Measurements from ENCODE around the gene PACRG.

Gene PACRG

DNA sequence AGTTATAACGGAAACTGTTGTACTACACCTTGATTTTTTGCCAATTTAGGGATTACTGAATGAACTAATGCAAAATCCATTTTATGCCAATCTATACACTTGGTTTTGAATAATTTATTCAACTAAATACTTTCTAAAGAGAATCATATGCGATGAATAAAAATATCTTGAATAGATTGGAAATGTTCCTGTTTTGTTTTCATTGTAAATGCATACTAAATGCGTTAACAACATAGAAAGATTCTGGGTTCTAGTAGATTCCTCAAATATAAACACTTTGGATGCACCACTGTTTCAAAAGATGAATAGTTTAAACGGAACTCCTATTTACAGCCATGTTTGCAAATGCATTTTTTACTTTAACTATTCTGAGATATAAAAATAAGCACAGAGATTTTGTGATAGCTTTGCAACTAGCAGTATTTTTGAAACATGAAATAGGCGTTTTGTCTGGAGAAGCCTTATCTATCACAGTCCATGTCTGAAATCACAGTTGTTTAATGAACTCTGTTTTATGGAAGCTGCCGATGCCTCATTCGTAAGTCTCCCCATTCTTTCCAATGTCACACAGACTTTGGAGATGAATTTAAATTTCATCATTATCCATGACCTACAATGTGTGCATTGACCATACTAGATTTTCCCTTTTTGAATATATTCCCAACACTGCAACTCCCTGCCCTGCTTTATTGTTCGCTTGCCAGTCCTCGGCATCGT lies 409.1 kb downstream of the PACRG start:
- no peak for DNase-seq (ENCODE audit: low read depth in 2 of 2)

DNA sequence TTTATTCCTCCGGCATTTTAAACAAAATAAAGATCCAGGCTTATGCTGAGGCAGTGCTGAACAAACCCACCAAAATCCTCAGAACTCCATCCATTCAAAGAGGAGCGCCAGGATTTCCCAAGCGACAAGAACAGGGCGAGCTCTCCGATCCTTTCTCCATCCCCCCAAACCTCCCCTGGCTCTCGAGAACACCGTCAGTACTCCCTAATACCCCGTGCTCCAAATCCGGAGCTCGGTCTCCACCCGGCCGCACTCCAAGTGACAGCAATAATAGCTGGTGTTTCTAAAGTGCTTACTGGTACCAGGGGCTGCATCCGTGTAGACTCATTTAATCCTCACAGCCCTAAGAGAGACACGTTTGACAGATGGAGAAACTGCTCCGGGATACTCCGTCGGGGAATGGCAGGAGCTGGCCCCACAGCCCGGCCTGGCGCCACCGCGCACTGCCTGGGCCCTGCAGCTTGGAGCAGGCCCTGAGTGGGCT lies 409.7 kb downstream of the PACRG start:
- DNase-seq (ENCODE audit: low read depth in 2 of 2) = no peak

DNA sequence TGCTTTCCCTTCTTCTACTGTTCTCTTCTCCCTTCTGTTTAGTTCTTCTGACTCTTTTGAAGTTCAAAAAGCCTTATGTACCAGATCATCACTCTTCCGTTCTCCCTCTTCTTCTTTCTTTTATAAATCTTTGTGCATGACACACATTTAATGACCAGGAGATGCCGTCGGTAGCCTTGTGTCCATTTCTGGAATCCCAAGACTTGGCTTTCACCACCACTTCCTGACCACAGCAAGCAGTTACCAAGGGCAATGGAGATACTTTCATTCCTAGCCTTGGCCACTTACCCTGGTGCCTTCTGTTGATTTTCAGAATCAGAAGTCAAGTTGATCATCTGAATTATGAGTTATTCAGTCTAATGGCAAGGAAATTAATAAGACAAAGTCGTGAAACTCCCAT lies 418.3 kb downstream of the PACRG start:
- no peak for DNase-seq (ENCODE audit: low read depth in 2 of 2)

DNA sequence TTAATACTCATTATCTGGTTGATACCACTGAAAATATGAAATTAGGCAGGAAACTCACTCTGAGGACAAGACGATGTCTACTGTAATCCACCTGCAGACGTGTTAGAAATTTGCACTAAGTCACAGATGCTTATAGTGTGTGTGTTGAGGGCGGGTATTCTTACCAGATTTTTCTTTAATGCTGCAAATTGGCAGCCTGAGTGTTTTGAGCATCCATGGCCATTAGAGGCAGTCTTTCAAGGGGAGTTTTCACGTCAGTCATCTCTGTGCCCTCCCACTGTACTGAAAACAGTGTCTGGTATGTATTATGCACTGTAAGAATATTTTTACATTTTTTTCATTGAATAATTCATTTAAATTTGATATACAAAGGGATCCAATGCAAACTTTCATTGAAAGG lies 420.2 kb downstream of the PACRG start:
- no peak for DNase-seq (ENCODE audit: low read depth in 2 of 2)

DNA sequence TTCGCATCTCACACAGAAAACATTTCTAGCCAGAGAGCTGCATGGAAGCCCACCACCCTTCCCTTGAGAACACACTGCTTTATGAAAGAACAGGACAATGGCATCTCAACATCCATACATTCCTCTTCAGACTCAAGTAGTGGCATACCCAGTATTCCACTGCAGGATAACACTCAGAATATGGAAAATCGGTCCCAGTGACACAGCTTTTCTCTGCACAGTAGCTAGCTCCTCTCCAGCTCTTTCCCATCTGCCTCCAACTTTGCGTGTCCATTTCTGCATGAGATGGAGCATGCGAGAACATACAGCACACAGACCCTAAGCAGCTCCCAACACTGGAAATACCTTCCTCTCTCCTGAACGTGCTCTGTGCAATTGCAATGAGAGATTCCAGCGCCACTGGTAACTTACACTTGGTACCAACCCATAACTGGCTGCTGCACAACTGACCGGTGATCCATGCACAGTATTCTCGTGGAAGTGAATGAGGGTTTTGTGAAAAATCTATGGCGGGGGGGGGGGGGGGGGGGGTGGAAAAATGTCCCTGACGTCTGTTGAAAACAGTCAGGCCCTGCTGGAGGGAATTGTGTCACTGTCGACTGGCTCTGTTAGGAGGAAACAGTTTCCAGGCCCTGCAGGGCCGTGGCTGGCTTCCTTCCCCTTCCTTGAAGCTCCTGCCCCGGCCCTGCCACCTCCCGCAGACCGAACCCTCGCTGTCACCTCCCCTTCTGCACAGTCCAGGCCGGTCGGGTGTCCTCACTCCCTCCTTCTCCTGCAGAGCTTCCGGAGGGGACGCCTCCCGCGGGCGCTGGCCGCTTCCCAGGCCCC lies 420.9 kb downstream of the PACRG start:
- no peak for DNase-seq (ENCODE audit: low read depth in 2 of 2)

DNA sequence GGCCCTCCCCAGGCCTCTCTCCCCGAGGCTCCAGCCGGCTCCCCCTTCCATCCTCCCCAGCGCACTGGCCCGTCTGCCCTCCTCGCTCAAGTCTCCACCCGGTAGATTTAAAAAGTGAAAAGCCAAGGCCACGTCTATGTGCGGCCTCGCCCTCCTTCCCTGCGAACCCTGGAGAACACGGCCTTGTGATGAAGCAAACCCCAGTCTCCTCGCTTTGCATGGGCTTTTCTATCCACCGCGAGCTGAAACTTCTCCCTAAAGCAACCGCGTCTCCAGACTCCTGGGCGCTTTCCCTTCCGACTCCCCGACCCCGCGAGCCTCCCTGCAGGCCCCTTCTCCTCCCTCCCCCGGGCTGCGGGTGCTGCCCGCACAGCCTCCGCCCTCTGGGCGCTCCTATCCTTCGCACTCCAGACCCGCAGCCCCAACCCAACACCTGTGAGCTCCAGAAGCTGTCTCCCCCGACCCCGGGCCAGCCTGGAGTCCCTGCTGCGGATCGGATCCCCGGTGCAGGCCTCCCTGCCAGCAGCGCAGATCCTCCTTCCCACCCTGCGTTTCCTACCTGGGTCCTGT lies 421.6 kb downstream of the PACRG start:
- DNase-seq (ENCODE audit: low read depth in 2 of 2) = no peak

DNA sequence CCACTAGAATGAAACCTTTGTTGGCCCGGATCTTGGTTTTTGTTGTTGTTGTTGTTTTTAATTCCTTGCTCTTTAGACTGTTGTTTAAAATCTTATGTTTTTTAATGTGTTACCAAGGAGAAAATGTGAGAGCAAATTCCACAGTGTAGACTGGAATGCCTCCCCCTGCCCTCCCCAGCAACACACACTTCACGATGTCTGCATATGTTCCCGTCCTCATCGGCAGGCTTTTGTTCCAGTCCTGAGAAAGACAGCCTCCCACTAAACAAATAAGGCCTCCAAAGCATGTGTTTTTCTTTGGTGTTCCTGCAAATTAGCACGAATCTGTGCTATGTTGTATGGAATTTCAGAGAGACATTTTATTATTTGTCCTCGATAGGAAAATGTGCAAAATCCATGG lies 423.4 kb downstream of the PACRG start:
- no peak for DNase-seq (ENCODE audit: low read depth in 2 of 2)

DNA sequence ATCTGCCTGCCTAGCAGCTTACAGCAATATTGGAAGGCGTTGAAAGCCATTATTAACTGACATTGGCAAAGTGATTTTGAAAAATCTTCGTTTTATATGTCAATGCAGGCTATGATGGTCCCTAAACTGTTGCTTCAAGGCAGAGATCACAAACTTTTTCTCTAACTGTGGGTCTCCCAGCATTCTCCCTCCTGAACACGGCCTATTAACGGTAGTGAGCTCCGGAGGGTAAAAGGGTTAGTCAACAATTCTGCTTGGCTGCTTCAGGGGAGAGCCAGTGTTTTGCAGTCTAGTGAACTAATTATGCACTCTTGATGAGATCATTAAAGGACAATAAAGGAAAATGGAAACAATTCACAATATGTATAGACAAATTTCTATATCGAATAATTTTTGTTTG lies 424.9 kb downstream of the PACRG start:
- no peak for DNase-seq (ENCODE audit: low read depth in 2 of 2)

DNA sequence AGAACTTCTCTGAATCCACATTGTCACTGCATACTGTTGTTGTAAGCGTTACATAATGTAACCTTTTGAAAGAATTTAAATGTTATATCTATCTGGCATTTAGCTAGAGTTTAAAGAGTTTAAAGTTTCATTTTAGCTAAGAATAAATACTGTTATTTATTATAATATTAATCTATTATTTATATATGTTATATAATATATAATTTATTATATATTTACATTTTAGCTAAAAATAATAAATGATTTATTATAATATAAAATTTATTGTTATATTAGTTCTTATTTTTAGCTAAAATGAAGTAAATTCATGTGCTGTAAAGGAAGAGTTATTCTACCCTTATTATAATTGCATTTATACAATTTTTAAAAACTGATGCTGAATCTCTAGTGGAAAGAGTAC lies 431.3 kb downstream of the PACRG start:
- no peak for DNase-seq (ENCODE audit: low read depth in 2 of 2)

DNA sequence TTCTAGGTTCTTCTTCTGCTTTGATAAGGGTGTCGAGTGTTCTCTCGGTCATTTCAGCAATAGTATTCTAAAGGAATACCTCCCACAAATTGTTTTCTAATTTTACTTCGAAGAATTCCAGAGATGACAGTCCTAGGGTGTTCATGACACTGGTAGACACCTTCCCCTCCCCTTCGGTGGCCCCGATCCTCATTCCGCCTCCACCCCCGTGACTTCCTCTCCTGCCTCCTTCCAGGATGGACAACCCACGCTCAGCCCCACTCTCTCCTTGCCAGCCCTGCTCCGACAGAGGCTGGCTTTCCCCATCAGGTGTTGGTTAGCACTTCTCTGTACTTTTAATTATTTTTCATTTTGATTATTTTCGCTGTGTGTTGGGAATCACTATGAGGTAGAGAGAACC lies 431.9 kb downstream of the PACRG start:
- no peak for DNase-seq (ENCODE audit: low read depth in 2 of 2)

DNA sequence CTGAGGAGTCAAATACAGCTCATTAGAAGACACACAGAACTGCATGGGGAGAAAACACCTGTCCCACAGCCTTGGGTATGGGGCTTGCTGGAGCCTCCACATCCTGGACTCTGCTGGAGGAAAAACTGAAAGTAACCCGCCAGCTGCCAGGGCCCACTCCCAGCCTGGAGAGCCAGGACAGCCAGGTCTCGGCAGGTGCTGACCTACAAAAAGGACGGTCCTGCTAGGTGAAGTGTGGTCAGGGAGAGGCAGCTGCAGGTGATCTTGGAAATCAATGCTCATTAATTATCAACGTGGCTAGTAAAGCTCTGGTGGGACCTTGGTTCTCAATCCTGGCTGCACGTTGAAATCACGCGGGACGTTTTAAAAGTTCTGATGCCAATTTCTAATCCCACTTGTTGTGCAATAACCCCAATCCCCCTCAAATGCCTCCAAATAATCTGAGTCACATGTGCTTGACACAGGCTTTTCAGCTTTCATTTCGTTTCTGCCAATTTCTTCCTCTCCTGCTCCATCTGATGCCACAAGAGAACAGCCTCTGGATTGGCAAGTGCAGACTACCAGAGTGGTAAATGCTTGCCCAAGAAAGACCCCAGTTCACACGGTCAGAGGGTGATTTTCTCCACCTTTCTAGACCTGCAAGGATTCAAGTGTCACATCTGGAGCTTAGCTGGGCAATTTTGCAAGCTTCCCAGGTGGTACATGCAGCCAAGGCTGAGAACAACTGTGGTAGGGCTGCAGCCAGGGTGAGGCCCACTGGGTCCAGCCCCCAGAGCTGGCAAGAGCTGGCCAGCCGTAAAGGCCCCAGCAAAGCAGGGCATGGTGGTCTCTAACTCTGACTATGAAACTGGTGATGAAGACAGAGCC lies 434.5 kb downstream of the PACRG start:
- no peak for DNase-seq (ENCODE audit: low read depth in 2 of 2)

DNA sequence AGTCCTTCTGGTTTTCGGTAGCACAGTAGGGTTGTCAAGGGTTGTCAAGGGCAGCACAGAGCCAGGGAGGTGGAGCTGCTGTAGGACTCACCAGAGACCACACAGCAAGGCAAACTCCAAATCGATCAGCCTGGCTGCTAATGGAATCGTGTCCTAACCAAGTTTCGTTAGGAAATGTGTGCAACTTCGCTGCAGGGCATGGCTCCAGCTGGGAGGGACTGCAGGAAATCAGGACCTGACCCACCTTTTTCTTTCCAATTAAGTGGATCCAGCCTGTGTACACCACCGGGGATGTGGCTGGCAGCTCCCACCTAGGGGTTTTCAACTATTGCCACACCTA lies 435.1 kb downstream of the PACRG start:
- no peak for DNase-seq (ENCODE audit: low read depth in 2 of 2)

DNA sequence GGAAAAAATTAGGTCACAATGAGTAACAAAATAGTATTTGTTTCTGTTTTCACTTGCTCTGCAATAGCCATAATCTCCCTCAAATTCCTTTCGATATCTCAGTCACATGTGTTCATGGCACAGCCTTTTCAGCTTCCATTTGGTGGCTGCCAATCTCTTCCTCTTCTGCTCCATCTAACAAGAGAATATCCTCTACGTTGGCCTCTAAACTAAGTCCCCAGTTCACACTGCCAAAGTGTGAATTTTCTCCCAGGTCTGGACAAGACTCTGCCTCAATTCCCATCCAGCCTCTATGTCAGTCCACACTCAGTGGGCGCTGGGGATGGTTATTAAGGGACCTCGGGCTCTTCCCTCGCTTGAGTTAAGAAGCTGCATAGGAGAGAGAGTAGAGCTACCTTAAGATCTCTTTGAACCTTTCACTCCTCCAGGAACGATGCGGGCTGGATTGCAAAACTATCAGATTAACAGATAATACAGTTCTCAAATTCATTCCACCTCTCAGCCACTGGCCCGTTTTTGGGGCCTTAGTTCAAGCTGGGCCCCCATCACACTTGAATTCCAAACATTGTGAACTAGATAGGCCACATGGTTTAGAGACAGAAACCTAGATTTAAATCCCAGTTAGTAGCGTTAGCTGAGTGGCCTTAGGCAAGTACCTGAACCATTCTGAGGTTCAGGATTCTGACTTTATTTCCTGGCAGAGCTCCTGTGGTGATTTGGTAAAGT lies 436.6 kb downstream of the PACRG start:
- DNase-seq (ENCODE audit: low read depth in 2 of 2) = no peak

DNA sequence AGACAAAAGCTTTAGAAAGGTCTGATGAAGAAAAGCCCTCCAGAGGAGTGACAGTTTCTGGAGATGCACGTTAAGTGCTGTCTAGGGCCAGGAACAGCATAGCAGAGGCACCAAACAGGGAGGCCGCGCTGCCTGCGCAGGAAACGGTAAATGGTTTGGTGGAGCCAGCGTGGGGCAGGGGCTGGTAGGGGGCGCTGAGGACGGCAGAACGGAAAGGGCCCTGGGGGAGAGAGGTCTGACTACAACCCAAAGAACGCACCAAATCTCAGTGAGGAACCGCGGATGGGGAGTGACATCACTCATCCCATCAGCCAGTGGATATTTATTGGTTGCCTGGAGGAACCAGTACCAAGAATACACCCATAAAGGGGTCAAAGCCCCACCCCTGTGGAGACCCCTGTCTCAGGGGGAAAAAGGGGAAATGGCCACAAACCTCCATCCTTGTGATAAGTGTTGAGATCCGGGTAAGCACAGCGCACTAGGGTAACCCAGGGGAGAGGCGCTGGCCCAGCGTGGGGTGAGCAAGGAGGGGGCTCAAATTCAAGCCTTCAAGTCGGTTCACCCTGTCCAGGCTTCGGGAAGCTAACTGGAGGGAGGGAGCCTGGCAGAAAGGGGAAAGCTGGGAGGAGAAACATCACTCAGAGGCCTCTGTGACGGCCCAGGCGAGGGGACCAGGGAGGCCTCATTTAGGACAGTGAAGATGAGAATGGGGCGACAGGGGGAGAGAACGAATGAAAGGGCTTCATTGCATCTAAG lies 437.6 kb downstream of the PACRG start:
- no peak for DNase-seq (ENCODE audit: low read depth in 2 of 2)

DNA sequence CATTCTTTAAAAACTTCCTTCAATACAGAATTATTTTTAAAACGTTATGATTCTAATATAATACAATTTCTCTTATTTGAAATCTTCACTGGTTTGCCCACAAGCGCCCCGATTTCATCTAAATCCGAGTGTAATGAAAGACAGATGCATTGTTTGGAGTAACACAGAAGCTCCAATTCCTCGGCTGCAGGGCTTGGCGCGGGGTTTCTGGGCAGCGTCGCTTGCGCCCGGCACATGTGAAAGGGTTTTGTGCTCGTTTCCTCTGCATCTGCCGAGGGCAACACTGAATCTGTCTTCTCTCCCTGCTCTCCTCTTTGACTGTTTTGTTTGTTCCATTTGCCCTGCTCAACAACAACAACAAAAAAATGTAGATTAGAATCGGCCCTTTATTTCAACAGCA lies 438.1 kb downstream of the PACRG start:
- DNase-seq (ENCODE audit: low read depth in 2 of 2) = no peak

DNA sequence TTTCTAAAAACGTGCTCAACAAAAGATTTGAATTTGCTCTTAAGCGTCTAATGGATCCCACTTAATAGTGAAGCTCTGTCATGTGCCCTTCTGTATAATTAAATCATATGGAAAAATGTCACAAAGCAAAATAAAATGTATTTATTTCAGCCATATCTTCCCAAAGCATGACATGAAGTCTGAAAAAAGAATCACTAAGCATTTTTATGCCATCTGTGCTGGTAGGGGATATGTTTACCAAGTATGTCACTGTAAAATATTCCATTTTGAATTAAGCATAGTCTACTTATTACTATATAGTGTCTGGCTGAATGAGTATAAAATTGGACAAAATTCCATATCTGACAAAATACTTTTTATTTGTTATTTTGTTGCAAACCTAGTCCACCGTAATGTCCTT lies 438.7 kb downstream of the PACRG start:
- no peak for DNase-seq (ENCODE audit: low read depth in 2 of 2)

DNA sequence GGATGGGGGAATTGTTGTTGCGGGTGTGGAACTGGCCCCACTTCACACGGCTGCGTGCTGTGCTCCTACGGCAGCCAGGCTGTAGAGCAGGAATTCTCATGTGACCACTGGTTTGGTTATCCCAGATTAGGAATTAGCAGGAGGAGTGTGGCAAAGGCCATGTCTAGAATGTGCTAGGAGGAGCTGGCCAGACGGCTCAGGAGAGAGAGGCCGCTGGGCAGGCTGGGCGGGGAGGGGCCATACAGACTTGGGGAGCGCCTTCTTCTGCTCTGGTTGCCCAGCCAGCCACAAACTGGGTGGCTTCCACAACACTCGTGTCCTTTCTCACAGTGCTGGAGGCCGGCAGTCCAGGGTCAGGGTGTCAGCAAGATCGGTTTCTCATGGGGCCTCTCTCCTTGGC lies 441.7 kb downstream of the PACRG start:
- no peak for DNase-seq (ENCODE audit: low read depth in 2 of 2)

DNA sequence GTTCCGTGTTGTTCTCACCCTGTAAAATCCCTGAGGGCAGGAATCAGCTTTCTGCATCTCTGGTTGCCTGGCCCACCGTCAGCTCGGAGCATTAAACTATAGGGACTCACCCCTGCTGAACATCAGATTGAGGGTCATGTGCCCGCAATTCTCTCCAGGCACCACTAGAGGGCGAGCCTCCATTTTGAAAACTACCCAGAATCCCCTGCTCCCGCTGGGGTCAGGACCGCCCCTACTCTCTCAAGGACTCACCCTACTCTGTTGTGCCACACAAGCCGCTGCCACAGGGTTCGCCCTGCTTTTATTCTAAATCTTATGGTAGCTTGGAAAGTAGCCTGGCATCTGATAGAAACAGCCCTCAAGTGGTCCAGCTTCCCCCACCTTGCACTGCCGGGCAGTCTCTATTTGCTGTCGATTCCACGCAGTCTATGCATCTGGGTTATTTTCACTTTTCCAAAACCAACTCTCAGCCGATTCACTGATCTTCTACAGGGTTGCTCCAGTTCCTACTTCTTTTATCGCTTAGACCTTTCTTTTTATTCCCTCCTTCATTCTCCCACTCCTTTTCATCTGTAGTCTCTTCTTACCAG lies 442.6 kb downstream of the PACRG start:
- no peak for DNase-seq (ENCODE audit: low read depth in 2 of 2)

DNA sequence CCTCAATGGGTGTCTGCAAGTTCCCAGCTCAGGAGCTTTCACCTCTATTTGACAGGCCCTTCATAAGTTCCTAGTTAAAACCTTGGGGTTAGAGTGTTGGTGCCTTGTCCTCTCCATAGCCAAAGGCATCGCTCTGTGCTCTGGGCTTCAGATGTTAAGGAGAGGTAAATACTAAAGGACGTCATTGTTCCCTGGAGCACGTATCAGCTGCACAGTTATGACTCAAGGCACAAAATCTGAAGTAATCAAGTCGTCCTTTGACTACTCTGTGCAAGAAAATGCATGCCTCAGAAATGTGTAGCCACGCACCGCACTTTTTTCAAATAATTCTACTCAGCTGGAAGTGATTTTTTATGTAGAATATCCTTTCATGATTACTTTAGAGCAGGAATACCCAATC lies 446.0 kb downstream of the PACRG start:
- DNase-seq (ENCODE audit: low read depth in 2 of 2) = no peak

DNA sequence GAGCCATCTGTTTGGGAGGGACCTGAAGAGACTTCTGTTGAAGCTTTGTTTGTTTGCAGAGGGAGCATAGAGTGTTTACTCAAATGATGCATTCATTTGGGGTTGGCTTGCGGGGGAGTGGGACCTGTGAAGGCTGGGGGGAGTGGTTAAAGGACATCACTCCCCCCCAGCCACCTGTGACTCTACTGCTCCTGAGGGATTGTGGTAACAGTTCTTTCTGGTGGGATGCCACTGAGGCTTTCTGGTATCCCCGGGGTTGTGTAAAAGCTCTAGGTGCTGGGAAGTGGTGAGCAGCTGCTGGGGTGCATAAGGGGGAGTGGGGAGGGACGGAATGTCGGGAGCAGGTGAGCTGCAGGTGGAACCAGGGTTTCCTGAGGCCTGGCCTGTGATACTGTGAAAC lies 447.5 kb downstream of the PACRG start:
- DNase-seq (ENCODE audit: low read depth in 2 of 2) = no peak
